ENCODE results near the gene FARS2. TPM values are rescaled to one million over a fixed set of nuclear protein-coding genes. Genes with fewer than 3 reads are reported as not detected.

Gene FARS2
- total RNA-seq, 1 experiment from 2014 or later = 13.8 TPM

- TF ChIP-seq JUND (IDR thresholded peaks at IDR 0.05) = no peak
- no peak for TF ChIP-seq ZNF274 (IDR thresholded peaks at IDR 0.05; ENCODE audit: low read depth, low read length)
- no peak for TF ChIP-seq POLR2AphosphoS5 (IDR thresholded peaks at IDR 0.05; ENCODE audit: low read depth, low read length)
- no peak for TF ChIP-seq SP1 (IDR thresholded peaks at IDR 0.05; ENCODE audit: low read depth)
- Histone ChIP-seq H3K4me3 (replicated peaks in 1 of 2; ENCODE audit: low read depth in 1 of 2, low read length in 2 of 2) (no peak overlapping the region), H3K9me2 (ENCODE audit: insufficient read depth) (no peaks in the 10 kb centered on the region), H3K27me3 (ENCODE audit: insufficient read depth, low read length) (no peaks in the 10 kb centered on the region), H3K79me2 (ENCODE audit: insufficient read depth, low read length) (no peaks in the 10 kb centered on the region), H3K4me2 (ENCODE audit: low read length) (no peak overlapping the region), H4K20me1 (ENCODE audit: insufficient read depth) (no peaks in the 10 kb centered on the region), H3K27ac (ENCODE audit: low read depth, low read length) (no peak overlapping the region), H3K9ac (ENCODE audit: low read length) (no peak overlapping the region), H3K4me1 (ENCODE audit: control insufficient read depth in 1 of 2, insufficient read depth in 2 of 2, low read length in 2 of 2) (peaks cover 0 to 7% of the 10 kb centered on the region in 2 experiments; a peak in 1 of 4 replicates), H3K36me3 (ENCODE audit: control insufficient read depth in 1 of 2, insufficient read depth in 2 of 2, low read length in 2 of 2) (no peaks in the 10 kb centered on the region), H3K9me3 (ENCODE audit: control insufficient read depth in 1 of 2, insufficient read depth in 1 of 2, low read depth in 1 of 2, low read length in 2 of 2) (no peaks in the 10 kb centered on the region), H2AFZ (ENCODE audit: low read depth, low read length, poor library complexity, severe bottlenecking) (no peak overlapping the region)
- ATAC-seq (no peak), DNase-seq (ENCODE audit: low read depth, low spot score) (no peak)
- intact Hi-C loops (cut with micrococcal nuclease) = no loop called here
- ChIA-PET POLR2A (no interaction called here), CTCF (no interaction called here), RAD21 (ENCODE audit: low non-redundant PET in 1 of 2, low total read pairs in 2 of 2, uncharacterized antibody in 2 of 2, unreplicated experiment in 2 of 2) (no interaction called here)
- BruUV-seq (replicated peaks) = no TSS peak
These were observed 365.6 kb downstream of the FARS2 start for GRCh38 chr6:5626727-5627426.

GRCh38 chr6:5630636-5631035, 369.3 kb downstream of the FARS2 start:
- H3K9me3 ChIP-seq (ENCODE audit: control insufficient read depth in 1 of 2, insufficient read depth in 1 of 2, low read depth in 1 of 2, low read length in 2 of 2) = no peaks in the 10 kb centered on the region
- H3K27ac ChIP-seq (ENCODE audit: low read depth, low read length) = no peak overlapping the region
- ChIA-PET POLR2A (no interaction called here), CTCF (no interaction called here), RAD21 (ENCODE audit: low non-redundant PET in 1 of 2, low total read pairs in 2 of 2, uncharacterized antibody in 2 of 2, unreplicated experiment in 2 of 2) (no interaction called here)
- H2AFZ ChIP-seq (ENCODE audit: low read depth, low read length, poor library complexity, severe bottlenecking) = no peak overlapping the region
- no peaks in the 10 kb centered on the region for H4K20me1 ChIP-seq (ENCODE audit: insufficient read depth)
- no TSS peak for BruUV-seq (replicated peaks)
- no peaks in the 10 kb centered on the region for H3K79me2 ChIP-seq (ENCODE audit: insufficient read depth, low read length)
- no peak overlapping the region for H3K4me2 ChIP-seq (ENCODE audit: low read length)
- H3K27me3 ChIP-seq (ENCODE audit: insufficient read depth, low read length) = no peaks in the 10 kb centered on the region
- no peak for DNase-seq (ENCODE audit: low read depth, low spot score)
- peaks cover 0 to 7% of the 10 kb centered on the region in 2 experiments; a peak in 1 of 4 replicates for H3K4me1 ChIP-seq (ENCODE audit: control insufficient read depth in 1 of 2, insufficient read depth in 2 of 2, low read length in 2 of 2)
- H3K9me2 ChIP-seq (ENCODE audit: insufficient read depth) = no peaks in the 10 kb centered on the region
- intact Hi-C loops (cut with micrococcal nuclease) = no loop called here
- TF ChIP-seq JUND (IDR thresholded peaks at IDR 0.05) (no peak), YY1 (IDR thresholded peaks at IDR 0.05; ENCODE audit: extremely low read depth, insufficient replicate concordance, low read depth, low read length) (no peak), TCF7L2 (IDR thresholded peaks at IDR 0.05; ENCODE audit: borderline replicate concordance, extremely low read depth, insufficient read depth, insufficient read length) (no peak), POLR2A (IDR thresholded peaks at IDR 0.05; ENCODE audit: borderline replicate concordance, extremely low read depth, insufficient read depth, insufficient read length) (no peak), CEBPB (IDR thresholded peaks at IDR 0.05; ENCODE audit: low read depth) (no peak), ATF3 (IDR thresholded peaks at IDR 0.05) (no peak), POLR2AphosphoS5 (IDR thresholded peaks at IDR 0.05; ENCODE audit: low read depth, low read length) (no peak), ZFX (IDR thresholded peaks at IDR 0.05) (no peak), SRF (IDR thresholded peaks at IDR 0.05; ENCODE audit: low read depth) (no peak), EZH2 (IDR thresholded peaks at IDR 0.05) (no peak)
- no peak overlapping the region for H3K4me3 ChIP-seq (replicated peaks in 1 of 2; ENCODE audit: low read depth in 1 of 2, low read length in 2 of 2)
- no peaks in the 10 kb centered on the region for H3K36me3 ChIP-seq (ENCODE audit: control insufficient read depth in 1 of 2, insufficient read depth in 2 of 2, low read length in 2 of 2)
- no peak for ATAC-seq
- no peak overlapping the region for H3K9ac ChIP-seq (ENCODE audit: low read length)

All from HCT116 (cell line).